Measurements from ENCODE around the gene MROH8.

MROH8 gene

DNA sequence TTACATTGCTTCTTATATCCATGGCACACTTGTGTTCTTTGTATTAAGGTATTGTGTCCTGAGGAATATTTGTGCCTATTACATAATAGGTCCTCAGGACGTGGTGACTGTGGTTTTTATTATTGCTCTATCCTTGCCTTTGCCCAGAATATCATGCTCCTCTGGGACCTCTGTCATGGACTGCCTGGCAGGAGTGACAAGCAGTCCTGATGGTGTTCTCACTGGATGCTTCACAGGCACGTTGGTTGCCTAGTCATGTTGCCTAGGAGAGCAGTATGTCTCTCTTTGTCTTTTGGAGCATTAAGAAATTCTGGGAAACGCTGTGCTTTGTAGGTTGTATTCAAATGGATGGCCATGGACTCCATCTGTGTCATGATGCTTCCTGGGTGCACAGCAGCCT lies 24.7 kb upstream of the MROH8 start:
- DNase-seq (ENCODE audit: extremely low read depth, insufficient read length): no peak
- Histone ChIP-seq H3K27me3 (replicated peaks; ENCODE audit: control insufficient read depth, insufficient read depth, low read length) (no peaks in the 10 kb centered on the region), H3K36me3 (ENCODE audit: control insufficient read depth, insufficient read depth, low read length) (peaks cover 34% of the 10 kb centered on the region), H3K4me3 (replicated peaks; ENCODE audit: low read depth, low read length) (no peak overlapping the region)
- TF ChIP-seq, protein P1, sequence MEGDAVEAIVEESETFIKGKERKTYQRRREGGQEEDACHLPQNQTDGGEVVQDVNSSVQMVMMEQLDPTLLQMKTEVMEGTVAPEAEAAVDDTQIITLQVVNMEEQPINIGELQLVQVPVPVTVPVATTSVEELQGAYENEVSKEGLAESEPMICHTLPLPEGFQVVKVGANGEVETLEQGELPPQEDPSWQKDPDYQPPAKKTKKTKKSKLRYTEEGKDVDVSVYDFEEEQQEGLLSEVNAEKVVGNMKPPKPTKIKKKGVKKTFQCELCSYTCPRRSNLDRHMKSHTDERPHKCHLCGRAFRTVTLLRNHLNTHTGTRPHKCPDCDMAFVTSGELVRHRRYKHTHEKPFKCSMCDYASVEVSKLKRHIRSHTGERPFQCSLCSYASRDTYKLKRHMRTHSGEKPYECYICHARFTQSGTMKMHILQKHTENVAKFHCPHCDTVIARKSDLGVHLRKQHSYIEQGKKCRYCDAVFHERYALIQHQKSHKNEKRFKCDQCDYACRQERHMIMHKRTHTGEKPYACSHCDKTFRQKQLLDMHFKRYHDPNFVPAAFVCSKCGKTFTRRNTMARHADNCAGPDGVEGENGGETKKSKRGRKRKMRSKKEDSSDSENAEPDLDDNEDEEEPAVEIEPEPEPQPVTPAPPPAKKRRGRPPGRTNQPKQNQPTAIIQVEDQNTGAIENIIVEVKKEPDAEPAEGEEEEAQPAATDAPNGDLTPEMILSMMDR (IDR thresholded peaks at IDR 0.05; ENCODE audit: insufficient read depth, low read length, poor library complexity, severe bottlenecking): no peak

DNA sequence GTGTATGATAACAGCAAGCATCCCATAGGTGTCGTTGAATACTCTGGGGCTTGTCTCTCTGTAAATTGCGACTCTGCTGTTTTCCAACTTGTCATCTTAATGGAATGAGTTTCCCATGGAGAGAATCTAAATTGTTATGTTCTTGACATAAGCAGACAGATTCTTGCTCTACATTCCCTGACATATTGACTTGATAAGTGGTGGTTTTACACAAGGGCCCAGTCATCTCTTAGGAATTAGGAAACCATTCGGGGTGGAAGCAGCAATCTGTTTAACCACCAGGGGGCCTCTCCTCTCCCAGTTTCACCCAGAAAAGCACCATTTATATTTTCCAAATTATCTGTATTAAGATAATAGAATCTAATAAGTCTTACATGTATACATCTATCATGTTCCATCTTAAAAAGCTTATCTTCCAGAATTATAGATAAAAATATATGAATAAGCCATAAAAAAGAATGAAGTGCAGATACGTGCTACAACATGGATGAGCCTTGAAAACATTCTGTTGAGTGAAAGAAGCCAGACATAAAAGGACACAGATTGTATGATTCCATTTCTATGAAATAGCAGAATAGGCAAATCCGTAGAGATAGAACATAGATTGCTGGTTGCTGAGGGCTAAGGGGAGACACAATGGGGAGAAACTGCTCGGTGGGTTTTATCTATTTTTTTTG lies 23.1 kb upstream of the MROH8 start:
- peaks cover 39% of the 10 kb centered on the region for H3K36me3 ChIP-seq (ENCODE audit: control insufficient read depth, insufficient read depth, low read length)

DNA sequence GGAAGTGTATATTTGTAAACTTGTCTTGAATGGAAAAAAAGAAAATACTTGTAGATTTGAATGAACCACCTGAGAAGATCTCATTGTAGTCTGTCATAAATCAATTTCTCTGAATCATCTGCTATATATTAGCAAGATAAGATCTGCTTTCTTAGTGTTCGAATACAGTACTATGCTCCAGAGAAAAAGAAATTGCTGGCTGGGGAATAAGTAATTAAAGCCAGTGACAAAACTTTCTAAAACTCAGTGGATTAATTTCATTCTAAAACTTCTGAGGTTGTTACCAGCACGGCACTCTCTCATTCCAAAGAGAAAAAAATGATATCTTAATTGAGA lies 22.4 kb upstream of the MROH8 start:
- peaks cover 38% of the 10 kb centered on the region for H3K36me3 ChIP-seq (ENCODE audit: control insufficient read depth, insufficient read depth, low read length)
- DNase-seq (ENCODE audit: extremely low read depth, insufficient read length): no peak
- H3K4me3 ChIP-seq (replicated peaks; ENCODE audit: low read depth, low read length): no peak overlapping the region
- TF ChIP-seq, protein P1 (IDR thresholded peaks at IDR 0.05; ENCODE audit: insufficient read depth, low read length, poor library complexity, severe bottlenecking): no peak
- H3K27me3 ChIP-seq (replicated peaks; ENCODE audit: control insufficient read depth, insufficient read depth, low read length): no peaks in the 10 kb centered on the region

More for the DNA sequence above, 23.1 kb upstream of the MROH8 start:
- Histone ChIP-seq H3K4me3 (replicated peaks; ENCODE audit: low read depth, low read length) (no peak overlapping the region), H3K27me3 (replicated peaks; ENCODE audit: control insufficient read depth, insufficient read depth, low read length) (no peaks in the 10 kb centered on the region)
- TF ChIP-seq, protein P1 (IDR thresholded peaks at IDR 0.05; ENCODE audit: insufficient read depth, low read length, poor library complexity, severe bottlenecking): peak; percentile 68
- DNase-seq (ENCODE audit: extremely low read depth, insufficient read length): no peak

DNA sequence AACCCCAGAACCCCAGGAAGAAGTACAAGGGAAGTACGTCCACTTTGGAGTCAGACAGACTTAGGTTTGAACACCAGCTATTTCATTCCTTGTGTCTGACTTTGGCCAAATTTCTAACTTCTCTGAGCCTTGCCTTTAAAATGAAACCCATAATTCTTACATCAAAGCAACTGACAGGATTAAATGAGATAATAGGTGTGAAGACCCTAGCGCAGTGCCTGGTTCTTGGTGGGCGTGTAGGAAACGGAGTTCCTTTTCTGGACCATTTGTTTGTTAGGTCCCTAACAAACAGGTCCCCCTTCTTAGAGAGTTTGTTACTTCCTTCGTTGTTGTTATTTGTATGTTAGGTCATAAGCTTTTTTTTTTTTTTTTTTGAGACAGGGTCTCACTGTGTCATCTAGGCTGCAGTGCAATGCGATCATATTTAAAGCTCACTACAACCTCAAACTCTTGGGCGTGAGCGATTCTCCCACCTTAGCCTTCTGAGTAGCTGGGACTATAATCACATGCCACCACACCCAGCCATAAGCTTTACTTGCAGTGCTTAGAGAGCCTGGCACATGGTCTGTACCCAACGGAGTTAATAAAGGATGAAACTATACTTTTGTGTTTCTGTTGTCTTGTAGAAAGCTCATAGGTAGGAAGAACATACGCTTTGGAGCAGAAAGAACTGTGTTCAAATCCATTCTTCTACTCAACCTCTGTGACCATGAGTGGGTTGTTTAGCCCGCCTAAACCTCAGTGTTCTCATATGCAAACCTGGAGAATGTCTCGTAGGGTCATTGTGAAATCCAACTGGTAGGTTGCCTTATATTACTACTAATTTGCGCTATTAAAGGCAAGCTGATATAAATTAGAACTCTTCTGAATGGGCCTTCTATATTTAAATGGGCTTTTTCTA lies 21.8 kb upstream of the MROH8 start:
- no peaks in the 10 kb centered on the region for H3K27me3 ChIP-seq (replicated peaks; ENCODE audit: control insufficient read depth, insufficient read depth, low read length)
- H3K4me3 ChIP-seq (replicated peaks; ENCODE audit: low read depth, low read length): no peak overlapping the region
- peaks cover 40% of the 10 kb centered on the region for H3K36me3 ChIP-seq (ENCODE audit: control insufficient read depth, insufficient read depth, low read length)
- TF ChIP-seq, protein P1 (IDR thresholded peaks at IDR 0.05; ENCODE audit: insufficient read depth, low read length, poor library complexity, severe bottlenecking): no peak
- no peak for DNase-seq (ENCODE audit: extremely low read depth, insufficient read length)

DNA sequence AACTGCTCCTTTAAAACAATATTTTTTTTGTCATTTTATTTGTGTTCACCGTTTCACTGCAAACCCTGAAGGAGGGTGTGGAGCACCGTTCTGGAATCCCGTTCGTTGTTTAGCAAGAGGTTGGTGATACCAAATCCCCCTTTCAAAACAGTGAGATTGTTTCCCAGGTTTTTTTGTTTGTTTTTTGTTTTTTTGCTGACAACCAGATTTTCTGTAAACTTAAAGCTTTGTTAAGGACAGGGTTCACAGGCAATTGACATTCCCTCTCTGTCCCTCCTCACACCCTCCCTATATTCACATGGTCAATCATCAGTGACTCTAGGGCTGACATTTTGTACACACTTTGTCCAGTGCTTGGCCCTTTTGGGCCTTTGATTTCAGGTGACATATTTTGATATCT lies 21.0 kb upstream of the MROH8 start:
- H3K27me3 ChIP-seq (replicated peaks; ENCODE audit: control insufficient read depth, insufficient read depth, low read length): no peaks in the 10 kb centered on the region
- H3K36me3 ChIP-seq (ENCODE audit: control insufficient read depth, insufficient read depth, low read length): peaks cover 40% of the 10 kb centered on the region
- no peak for DNase-seq (ENCODE audit: extremely low read depth, insufficient read length)
- TF ChIP-seq, protein P1 (IDR thresholded peaks at IDR 0.05; ENCODE audit: insufficient read depth, low read length, poor library complexity, severe bottlenecking): no peak
- H3K4me3 ChIP-seq (replicated peaks; ENCODE audit: low read depth, low read length): no peak overlapping the region
